A673 (cell line): ENCODE data around the gene SLC48A1. TPM values are rescaled to one million over a fixed set of nuclear protein-coding genes. Genes with fewer than 3 reads are reported as not detected.

Experiments used
- BruUV-seq: library from RNA; stranded (reverse); fragments of 400-500 nt; replicated peaks from 2 replicates; lab custom pipeline; 2021; lab: Mats Ljungman, UMichigan
- CTCF ChIA-PET: fragments of 300-600 bp; sonication (Branson Sonifier 250); formaldehyde crosslinking; loops from one replicate; lab custom pipeline; 2022; ENCODE audit warnings: antibody characterized with exemption; lab: Charles Lee
- POLR2A ChIA-PET: fragments of 300-600 bp; sonication (Branson Sonifier 250); formaldehyde crosslinking; loops from one replicate; lab custom pipeline; 2022; ENCODE audit warnings: antibody characterized with exemption; ENCODE audit not compliant: low non-redundant PET; lab: Charles Lee
- DNase-seq: peaks from one replicate; pipeline ENCODE4 v3.0.0-alpha.2; 2015; ENCODE audit warnings: low spot score
- H3K27ac ChIP-seq: fragments of 200-600 bp; sonication (generic); 2 replicates; pipeline ENCODE4 v1.5.1; 2016; ENCODE audit warnings: mixed run types, low read depth, mild to moderate bottlenecking, mixed read lengths, antibody characterized with exemption, low read length; ENCODE audit not compliant: poor library complexity, severe bottlenecking
- H3K27me3 ChIP-seq: fragments of 200-600 bp; sonication (generic); replicated peaks from 2 replicates; pipeline ENCODE4 v1.6.1; 2017; ENCODE audit warnings: mixed run types, low read depth, mild to moderate bottlenecking, mixed read lengths, antibody characterized with exemption, low read length; ENCODE audit not compliant: insufficient read depth, poor library complexity
- H3K36me3 ChIP-seq: fragments of 200-600 bp; sonication (generic); 2 replicates; pipeline ENCODE4 v1.6.1; 2016; ENCODE audit warnings: mixed run types, mild to moderate bottlenecking, mixed read lengths, antibody characterized with exemption, low read length; ENCODE audit not compliant: insufficient read depth, poor library complexity, severe bottlenecking
- H3K4me1 ChIP-seq: fragments of 200-600 bp; sonication (generic); 2 replicates; pipeline ENCODE4 v1.6.1; 2017; ENCODE audit warnings: mixed run types, mild to moderate bottlenecking, mixed read lengths, antibody characterized with exemption, low read length; ENCODE audit not compliant: insufficient read depth, poor library complexity, severe bottlenecking
- H3K4me3 ChIP-seq: fragments of 200-600 bp; sonication (generic); 2 replicates; pipeline ENCODE4 v1.5.1; 2016; ENCODE audit warnings: low read depth, mixed run types, mild to moderate bottlenecking, mixed read lengths, low read length; ENCODE audit not compliant: poor library complexity, severe bottlenecking
- H3K9me3 ChIP-seq: fragments of 200-600 bp; sonication (generic); 2 replicates; pipeline ENCODE4 v1.6.1; 2016; ENCODE audit warnings: mixed run types, low read depth, mild to moderate bottlenecking, mixed read lengths, antibody characterized with exemption, low read length; ENCODE audit not compliant: poor library complexity, severe bottlenecking
- EZH2 ChIP-seq: fragments of 200-600 bp; sonication (generic); IDR thresholded peaks from 2 replicates; pipeline ENCODE4 v1.6.1; 2017; ENCODE audit warnings: borderline replicate concordance, low read depth, mild to moderate bottlenecking, mixed read lengths, antibody characterized with exemption, low read length; ENCODE audit not compliant: poor library complexity, severe bottlenecking
- intact Hi-C: fragments of 100-400 bp; cut with micrococcal nuclease; formaldehyde crosslinking; loops from one replicate; pipeline ENCODE4 v1.10.0; 2022; ENCODE audit not compliant: unreplicated experiment
- total RNA-seq: library from RNA; stranded (reverse); gene quantifications from 2 replicates; pipeline ENCODE4 v1.2.3, GENCODE V29; 2021
- TF ChIP-seq, protein P1 (sequence below): fragments of 300-800, 200-600 bp; sonication (generic); conservative IDR thresholded peaks from 2 replicates; pipeline ENCODE4 v1.5.1; 2017; ENCODE audit warnings: low read depth, mild to moderate bottlenecking, antibody characterized with exemption, low read length, moderate library complexity, mixed read lengths

The SLC48A1 gene
- total RNA-seq, 1 experiment from 2014 or later = 39.3 TPM

DNA sequence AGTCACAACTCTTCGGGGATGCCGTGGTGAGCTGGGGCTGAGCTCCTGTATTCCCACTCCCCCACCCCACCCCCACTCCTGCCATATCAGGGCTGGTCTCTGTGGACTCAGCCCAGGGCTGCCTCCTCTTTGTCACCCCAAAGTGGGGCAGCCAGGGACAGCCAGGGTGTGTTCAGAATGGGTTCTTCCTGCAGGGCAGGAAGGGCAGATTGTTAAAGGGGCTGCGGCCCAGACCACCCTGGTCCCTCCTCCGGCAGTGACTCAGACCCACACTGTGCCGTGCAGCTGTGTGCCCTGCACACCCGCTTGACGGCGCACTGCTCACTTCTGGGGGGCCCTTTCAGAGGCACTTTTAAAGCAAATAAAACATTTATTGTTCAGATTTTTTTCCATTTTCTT is 9.3 kb downstream of the SLC48A1 start:
- TF ChIP-seq, protein P1, sequence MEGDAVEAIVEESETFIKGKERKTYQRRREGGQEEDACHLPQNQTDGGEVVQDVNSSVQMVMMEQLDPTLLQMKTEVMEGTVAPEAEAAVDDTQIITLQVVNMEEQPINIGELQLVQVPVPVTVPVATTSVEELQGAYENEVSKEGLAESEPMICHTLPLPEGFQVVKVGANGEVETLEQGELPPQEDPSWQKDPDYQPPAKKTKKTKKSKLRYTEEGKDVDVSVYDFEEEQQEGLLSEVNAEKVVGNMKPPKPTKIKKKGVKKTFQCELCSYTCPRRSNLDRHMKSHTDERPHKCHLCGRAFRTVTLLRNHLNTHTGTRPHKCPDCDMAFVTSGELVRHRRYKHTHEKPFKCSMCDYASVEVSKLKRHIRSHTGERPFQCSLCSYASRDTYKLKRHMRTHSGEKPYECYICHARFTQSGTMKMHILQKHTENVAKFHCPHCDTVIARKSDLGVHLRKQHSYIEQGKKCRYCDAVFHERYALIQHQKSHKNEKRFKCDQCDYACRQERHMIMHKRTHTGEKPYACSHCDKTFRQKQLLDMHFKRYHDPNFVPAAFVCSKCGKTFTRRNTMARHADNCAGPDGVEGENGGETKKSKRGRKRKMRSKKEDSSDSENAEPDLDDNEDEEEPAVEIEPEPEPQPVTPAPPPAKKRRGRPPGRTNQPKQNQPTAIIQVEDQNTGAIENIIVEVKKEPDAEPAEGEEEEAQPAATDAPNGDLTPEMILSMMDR = no peak
- TF ChIP-seq EZH2 = no peak
- Histone ChIP-seq H3K4me1 (peaks cover 5% of the 10 kb centered on the region), H3K36me3 (peaks cover 48% of the 10 kb centered on the region), H3K27me3 (no peaks in the 10 kb centered on the region), H3K9me3 (no peaks in the 10 kb centered on the region), H3K27ac (no peak overlapping the region), H3K4me3 (no peak overlapping the region)
- POLR2A ChIA-PET = no interaction called here
- CTCF ChIA-PET = interaction anchor here (1.9 kb wide), 1 partner anchor 56 kb away, joined by 6 read pairs; no protein-coding TSS in a partner anchor
- DNase-seq = no peak
- no TSS peak for BruUV-seq
- intact Hi-C loops = no loop called here

DNA sequence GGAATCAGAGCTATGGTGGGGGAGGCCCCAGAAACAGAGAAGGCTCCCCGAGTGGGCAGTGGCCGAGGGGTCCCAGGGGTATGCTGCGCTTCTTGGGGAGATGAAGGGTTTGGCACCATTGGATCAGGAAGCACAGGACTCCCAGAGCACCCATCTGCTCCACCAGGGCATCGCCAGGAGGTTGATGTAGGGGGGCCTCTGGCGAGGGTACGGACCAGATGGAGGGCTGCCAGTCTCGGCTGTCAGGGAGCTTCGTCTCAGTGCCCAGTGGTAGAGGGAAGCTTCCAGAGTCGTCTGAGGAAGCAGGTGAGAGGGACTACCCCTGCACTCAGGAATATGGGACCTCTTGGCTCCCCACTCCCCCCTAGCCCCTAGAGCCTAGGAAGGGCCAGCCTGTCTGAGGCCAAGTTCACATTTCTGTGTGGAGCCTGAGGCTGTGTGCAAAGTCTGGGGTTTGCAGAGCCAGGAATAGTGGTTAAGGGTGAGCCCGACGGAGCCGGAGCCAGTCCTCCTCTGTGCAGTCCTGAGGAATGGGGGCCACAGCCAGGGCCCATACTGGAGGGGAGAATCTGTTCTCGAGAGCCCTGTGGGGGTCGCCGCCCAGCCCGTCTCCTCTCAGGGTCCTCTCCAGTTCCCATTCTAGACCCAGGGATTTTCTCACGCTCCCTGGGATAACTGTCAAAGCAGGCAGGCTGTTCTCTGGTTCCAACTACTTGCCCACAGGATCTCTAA is 10.2 kb downstream of the SLC48A1 start:
- H3K4me1 ChIP-seq = no peaks in the 10 kb centered on the region
- ChIA-PET CTCF (interaction anchor here (1.9 kb wide), 1 partner anchor 55 kb away, joined by 6 read pairs; no protein-coding TSS in a partner anchor), POLR2A (no interaction called here)
- no peak overlapping the region for H3K27ac ChIP-seq
- no peaks in the 10 kb centered on the region for H3K9me3 ChIP-seq
- no peak for DNase-seq
- H3K27me3 ChIP-seq = no peaks in the 10 kb centered on the region
- peaks cover 55% of the 10 kb centered on the region for H3K36me3 ChIP-seq
- BruUV-seq = TSS peak; percentile 31
- intact Hi-C loops = no loop called here
- H3K4me3 ChIP-seq = no peak overlapping the region
- TF ChIP-seq, protein P1 = no peak
- TF ChIP-seq EZH2 = no peak

DNA sequence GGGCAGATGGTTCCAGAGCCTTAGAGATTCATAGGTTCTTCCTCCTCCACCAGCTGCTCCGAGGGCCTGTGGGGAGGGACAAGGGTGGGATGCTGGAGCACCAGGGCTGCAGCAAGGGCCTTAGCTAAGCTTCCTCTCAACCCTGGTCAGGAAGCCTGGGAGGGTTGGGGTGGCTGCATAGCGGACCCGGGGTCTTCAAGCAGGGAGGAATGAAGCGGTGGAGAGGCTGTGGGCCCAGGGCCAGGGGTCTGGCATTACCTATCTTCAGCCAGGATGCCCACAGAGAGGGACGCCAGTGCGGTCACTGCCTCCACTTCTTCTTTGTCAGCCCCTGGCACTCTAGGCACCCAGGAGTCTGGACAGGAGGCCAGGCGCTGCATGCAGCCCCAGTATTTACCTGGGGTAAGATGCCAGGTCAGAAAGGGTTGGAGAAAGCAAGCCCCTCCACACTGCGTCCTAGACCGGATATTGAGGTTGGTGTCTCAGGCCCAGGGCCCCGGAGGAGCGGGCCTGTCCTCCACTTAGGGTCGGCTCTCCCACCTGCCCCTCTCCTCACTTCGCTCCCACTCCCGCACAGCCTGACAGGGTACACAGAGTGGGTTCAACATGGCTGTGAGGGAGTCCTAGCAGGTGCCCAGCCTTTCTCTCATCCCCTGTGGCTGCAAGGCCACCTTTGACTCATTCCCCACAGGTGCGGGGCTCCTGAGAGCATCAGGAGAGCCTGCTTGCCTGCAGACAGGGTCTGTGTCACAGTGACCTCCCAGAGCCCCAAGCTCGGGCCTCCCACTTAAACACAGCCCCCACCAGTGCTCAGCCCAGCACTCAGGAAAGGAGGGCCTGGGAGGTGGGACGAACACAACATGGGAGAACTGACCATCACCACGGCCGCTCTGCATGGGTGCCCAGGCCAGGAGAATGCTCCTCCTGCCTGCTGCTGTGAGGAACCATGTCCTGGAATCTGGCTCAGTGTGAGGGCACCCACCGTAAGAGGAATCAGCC is 11.1 kb downstream of the SLC48A1 start:
- Histone ChIP-seq H3K4me3 (no peak overlapping the region), H3K27ac (no peak overlapping the region), H3K27me3 (no peaks in the 10 kb centered on the region), H3K36me3 (peaks cover 65% of the 10 kb centered on the region), H3K4me1 (no peaks in the 10 kb centered on the region), H3K9me3 (no peaks in the 10 kb centered on the region)
- TF ChIP-seq EZH2 = no peak
- TF ChIP-seq, protein P1 = no peak
- ChIA-PET CTCF (no interaction called here), POLR2A (no interaction called here)
- BruUV-seq = no TSS peak
- no peak for DNase-seq
- intact Hi-C loops = no loop called here
